B cell (primary cell): ENCODE data around the gene GJA1.

Experiments used
- CTCF ChIP-seq: fragments of 200-600 bp; IDR thresholded peaks from one replicate; pipeline ENCODE4 v1.8.0; 2022; ENCODE audit warnings: antibody characterized with exemption, mild to moderate bottlenecking
- EZH2 ChIP-seq: IDR thresholded peaks from 2 replicates; pipeline ENCODE4 v1.6.1; 2012; ENCODE audit warnings: borderline replicate concordance, low read depth, mild to moderate bottlenecking, moderate library complexity, low read length; ENCODE audit not compliant: insufficient read depth, poor library complexity, severe bottlenecking

- TF ChIP-seq CTCF: no peak
- no peak for TF ChIP-seq EZH2
These were observed 24.7 kb downstream of the GJA1 start for GRCh38 chr6:121460170-121460569.
